MCF 10A (cell line): ENCODE measurements around the gene CD3G. TPM values are rescaled to one million over a fixed set of nuclear protein-coding genes. Genes with fewer than 3 reads are reported as not detected.

Experiments
- BruUV-seq: library from RNA; stranded (reverse); fragments of 400-500 nt; replicated peaks from 2 replicates; lab custom pipeline; 2021; lab: Mats Ljungman, UMichigan
- CTCF ChIA-PET: fragments of 300-600 bp; sonication (Branson Sonifier 250); formaldehyde crosslinking; extraction: SDS; loops from one replicate; lab custom pipeline; 2021; ENCODE audit warnings: antibody characterized with exemption, inconsistent platforms; lab: Yijun Ruan, JAX
- POLR2A ChIA-PET: fragments of 300-600, 350-650 bp; sonication (Branson Sonifier 250); formaldehyde crosslinking; extraction: SDS; loops from one replicate; lab custom pipeline; 2020; ENCODE audit warnings: antibody characterized with exemption, inconsistent platforms; lab: Yijun Ruan, JAX
- DNase-seq: peaks from one replicate; pipeline ENCODE4 v3.0.0-alpha.2; 2018; ENCODE audit not compliant: unreplicated experiment
- H3K27ac Mint-ChIP-seq: one replicate; pipeline ENCODE4 v1.8.0; 2022; ENCODE audit warnings: mild to moderate bottlenecking, low read depth, mixed read lengths; ENCODE audit not compliant: unreplicated experiment
- H3K27me3 Mint-ChIP-seq: one replicate; pipeline ENCODE4 v1.8.0; 2022; ENCODE audit warnings: mixed read lengths; ENCODE audit not compliant: insufficient read depth, unreplicated experiment
- H3K36me3 Mint-ChIP-seq: one replicate; pipeline ENCODE4 v1.8.0; 2022; ENCODE audit warnings: mild to moderate bottlenecking, moderate library complexity, mixed read lengths; ENCODE audit not compliant: insufficient read depth, unreplicated experiment
- H3K4me1 Mint-ChIP-seq: one replicate; pipeline ENCODE4 v1.8.0; 2022; ENCODE audit warnings: mixed read lengths; ENCODE audit not compliant: insufficient read depth, unreplicated experiment
- H3K4me3 Mint-ChIP-seq: one replicate; pipeline ENCODE4 v1.8.0; 2022; ENCODE audit warnings: mild to moderate bottlenecking, moderate library complexity, mixed read lengths; ENCODE audit not compliant: unreplicated experiment
- H3K9me3 Mint-ChIP-seq: one replicate; pipeline ENCODE4 v1.8.0; 2022; ENCODE audit warnings: mixed read lengths; ENCODE audit not compliant: unreplicated experiment
- intact Hi-C: fragments of 100-400 bp; cut with micrococcal nuclease; formaldehyde crosslinking; loops from 2 replicates; pipeline ENCODE4 v1.14.1; 2022
- total RNA-seq: library from RNA; stranded (reverse); gene quantifications from 2 replicates; pipeline ENCODE4 v1.2.3, GENCODE V29; 2022
- TF ChIP-seq, protein P1 (sequence below): fragments of 200-600 bp; IDR thresholded peaks from one replicate; pipeline ENCODE4 v1.8.0; 2022; ENCODE audit warnings: antibody characterized with exemption, mild to moderate bottlenecking; ENCODE audit not compliant: unreplicated experiment

Gene CD3G
- total RNA-seq, 1 experiment from 2014 or later = not detected

DNA sequence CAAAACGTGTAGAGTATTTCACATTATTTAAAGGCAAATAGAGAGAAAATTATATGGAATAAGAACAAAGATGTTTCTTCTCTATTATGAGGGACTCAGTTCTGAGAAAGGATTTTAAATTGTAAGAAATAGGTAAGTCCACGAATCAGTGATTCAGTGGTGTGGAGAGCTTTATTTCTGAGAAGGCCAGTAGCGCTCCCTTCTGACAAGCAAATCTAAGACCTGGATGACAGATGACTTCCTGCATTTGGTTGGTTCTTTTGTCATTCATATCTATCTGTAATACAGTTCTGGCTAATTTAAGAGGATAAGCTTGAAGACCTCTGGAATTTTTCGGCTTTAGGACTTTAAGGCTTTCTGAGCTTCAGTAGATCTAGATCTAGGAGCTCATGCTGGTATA is 32.6 kb upstream of the CD3G start:
- POLR2A ChIA-PET = interaction anchor here (0.6 to 1.0 kb wide), 3 partner anchors 11 to 478 kb away, joined by 3 to 5 read pairs (median 3); no protein-coding TSS in a partner anchor
- TF ChIP-seq, protein P1, sequence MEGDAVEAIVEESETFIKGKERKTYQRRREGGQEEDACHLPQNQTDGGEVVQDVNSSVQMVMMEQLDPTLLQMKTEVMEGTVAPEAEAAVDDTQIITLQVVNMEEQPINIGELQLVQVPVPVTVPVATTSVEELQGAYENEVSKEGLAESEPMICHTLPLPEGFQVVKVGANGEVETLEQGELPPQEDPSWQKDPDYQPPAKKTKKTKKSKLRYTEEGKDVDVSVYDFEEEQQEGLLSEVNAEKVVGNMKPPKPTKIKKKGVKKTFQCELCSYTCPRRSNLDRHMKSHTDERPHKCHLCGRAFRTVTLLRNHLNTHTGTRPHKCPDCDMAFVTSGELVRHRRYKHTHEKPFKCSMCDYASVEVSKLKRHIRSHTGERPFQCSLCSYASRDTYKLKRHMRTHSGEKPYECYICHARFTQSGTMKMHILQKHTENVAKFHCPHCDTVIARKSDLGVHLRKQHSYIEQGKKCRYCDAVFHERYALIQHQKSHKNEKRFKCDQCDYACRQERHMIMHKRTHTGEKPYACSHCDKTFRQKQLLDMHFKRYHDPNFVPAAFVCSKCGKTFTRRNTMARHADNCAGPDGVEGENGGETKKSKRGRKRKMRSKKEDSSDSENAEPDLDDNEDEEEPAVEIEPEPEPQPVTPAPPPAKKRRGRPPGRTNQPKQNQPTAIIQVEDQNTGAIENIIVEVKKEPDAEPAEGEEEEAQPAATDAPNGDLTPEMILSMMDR = no peak

DNA sequence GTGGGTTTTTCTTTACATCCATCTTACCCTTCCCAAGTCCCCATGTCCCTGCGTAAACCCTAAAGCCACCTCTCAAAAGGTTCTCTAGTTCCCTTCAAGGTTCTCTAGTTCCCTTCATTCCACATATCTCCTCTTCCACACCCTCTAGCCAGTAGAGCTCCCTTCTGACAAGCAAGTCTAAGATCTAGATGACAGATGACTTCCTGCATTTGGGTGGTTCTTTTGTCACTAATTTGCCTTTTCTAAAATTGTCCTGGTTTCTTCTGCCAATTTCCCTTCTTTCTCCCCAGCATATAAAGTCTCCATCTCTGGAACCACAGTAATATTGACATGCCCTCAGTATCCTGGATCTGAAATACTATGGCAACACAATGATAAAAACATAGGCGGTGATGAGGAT is 31.8 kb upstream of the CD3G start:
- intact Hi-C loops = no loop called here

More for the DNA sequence above, 32.6 kb upstream of the CD3G start:
- no TSS peak for BruUV-seq
- DNase-seq = peak; percentile 2
- CTCF ChIA-PET = interaction anchor here (0.6 to 2.0 kb wide), 6 partner anchors 16 to 1051 kb away, joined by 3 to 9 read pairs (median 3); no protein-coding TSS in a partner anchor
- intact Hi-C loops = no loop called here
- Mint-ChIP-seq H3K27ac (no peak overlapping the region), H3K36me3 (no peaks in the 10 kb centered on the region), H3K4me3 (no peak overlapping the region), H3K4me1 (peaks cover 7% of the 10 kb centered on the region), H3K27me3 (peaks cover 17% of the 10 kb centered on the region), H3K9me3 (no peaks in the 10 kb centered on the region)

DNA sequence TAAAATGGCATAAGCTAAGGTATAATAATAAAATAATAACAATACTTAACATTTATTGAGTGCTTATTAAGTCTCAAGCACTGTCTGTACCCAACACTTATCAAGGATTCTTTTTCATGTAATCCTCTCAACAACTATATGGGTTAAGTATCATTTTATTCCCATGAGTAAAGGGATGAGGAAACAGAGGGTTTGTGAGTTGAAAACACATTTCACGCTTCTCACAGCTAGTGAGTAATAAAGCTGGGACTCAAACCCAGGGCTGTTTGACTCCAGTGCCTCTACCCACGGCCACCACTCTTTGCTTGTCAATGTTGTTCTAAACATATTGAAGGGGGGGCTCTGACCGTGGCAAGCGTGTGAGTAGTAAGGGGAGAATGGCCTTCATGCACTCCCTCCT is 30.9 kb upstream of the CD3G start:
- no peaks in the 10 kb centered on the region for H3K9me3 Mint-ChIP-seq
- H3K27ac Mint-ChIP-seq = no peak overlapping the region
- H3K4me1 Mint-ChIP-seq = peaks cover 13% of the 10 kb centered on the region
- TF ChIP-seq, protein P1 = no peak
- intact Hi-C loops = no loop called here
- BruUV-seq = no TSS peak
- CTCF ChIA-PET = no interaction called here
- no peak overlapping the region for H3K4me3 Mint-ChIP-seq
- POLR2A ChIA-PET = no interaction called here
- no peak for DNase-seq
- H3K36me3 Mint-ChIP-seq = no peaks in the 10 kb centered on the region
- H3K27me3 Mint-ChIP-seq = peaks cover 17% of the 10 kb centered on the region

More for the DNA sequence above, 31.8 kb upstream of the CD3G start:
- Mint-ChIP-seq H3K4me3 (no peak overlapping the region), H3K27ac (no peak overlapping the region), H3K4me1 (peaks cover 13% of the 10 kb centered on the region), H3K9me3 (no peaks in the 10 kb centered on the region), H3K27me3 (peaks cover 17% of the 10 kb centered on the region), H3K36me3 (no peaks in the 10 kb centered on the region)
- TF ChIP-seq, protein P1 = no peak
- ChIA-PET CTCF (interaction anchor here (1.1 to 2.0 kb wide), 3 partner anchors 17 to 141 kb away, joined by 3 to 9 read pairs (median 7); no protein-coding TSS in a partner anchor), POLR2A (interaction anchor here (0.9 kb wide), 1 partner anchor 17 kb away, joined by 3 read pairs; no protein-coding TSS in a partner anchor)
- BruUV-seq = no TSS peak
- no peak for DNase-seq

DNA sequence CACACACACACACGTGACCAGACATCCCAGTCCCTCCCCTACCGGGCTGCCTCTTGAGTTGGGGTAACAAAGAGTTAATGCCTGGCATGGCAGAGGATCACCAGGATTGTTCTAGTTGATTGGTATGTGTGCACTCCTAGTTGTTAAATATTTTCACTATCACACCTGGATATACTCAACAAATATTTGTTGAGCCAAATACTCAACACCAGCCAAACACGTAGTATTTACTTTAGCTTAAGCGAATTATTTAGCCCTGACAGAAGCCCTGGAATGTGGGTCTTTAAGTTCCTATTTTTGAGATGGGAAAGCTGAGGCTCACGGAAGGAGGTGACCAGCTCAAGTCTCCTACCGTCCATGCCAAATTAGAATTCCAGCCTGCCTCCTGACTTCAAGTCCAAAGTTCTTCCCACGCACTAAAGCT is 29.1 kb upstream of the CD3G start:
- Mint-ChIP-seq H3K4me1 (peaks cover 13% of the 10 kb centered on the region), H3K27ac (no peak overlapping the region), H3K36me3 (no peaks in the 10 kb centered on the region), H3K4me3 (no peak overlapping the region), H3K9me3 (no peaks in the 10 kb centered on the region), H3K27me3 (peaks cover 17% of the 10 kb centered on the region)
- BruUV-seq = no TSS peak
- CTCF ChIA-PET = interaction anchor here (1.0 kb wide), 1 partner anchor 20 kb away, joined by 5 read pairs; no protein-coding TSS in a partner anchor
- DNase-seq = no peak
- TF ChIP-seq, protein P1 = no peak
- POLR2A ChIA-PET = no interaction called here
- intact Hi-C loops = no loop called here
